Parathyroid adenoma (tissue), 2 donors: ENCODE data around the gene NF1.

Source experiments
- H2AFZ ChIP-seq: fragments of 300-600 bp; sonication (generic); one replicate; pipeline ENCODE4 v1.7.0; 2017; ENCODE audit warnings: antibody characterized with exemption, mild to moderate bottlenecking
- H3K27ac ChIP-seq: fragments of 300-600 bp; sonication (generic); one replicate; pipeline ENCODE4 v1.7.0; 2017
- H3K27me3 ChIP-seq: fragments of 300-600 bp; sonication (generic); one replicate; pipeline ENCODE4 v1.7.0; 2017; ENCODE audit warnings: low read length; ENCODE audit not compliant: control insufficient read depth, insufficient read depth
- H3K36me3 ChIP-seq: fragments of 300-600 bp; sonication (generic); one replicate; pipeline ENCODE4 v1.7.0; 2017; ENCODE audit warnings: low read length; ENCODE audit not compliant: control insufficient read depth, insufficient read depth
- H3K4me1 ChIP-seq: fragments of 300-600 bp; sonication (generic); one replicate; pipeline ENCODE4 v1.7.0; 2017; ENCODE audit warnings: control low read depth
- H3K4me2 ChIP-seq: fragments of 300-600 bp; sonication (generic); one replicate; pipeline ENCODE4 v1.7.0; 2017; ENCODE audit warnings: low read length
- H3K4me3 ChIP-seq: fragments of 300-600 bp; sonication (generic); one replicate; pipeline ENCODE4 v1.7.0; 2017; ENCODE audit warnings: low read depth, low read length
- H3K79me2 ChIP-seq: fragments of 300-600 bp; sonication (generic); one replicate; pipeline ENCODE4 v1.7.0; 2017; ENCODE audit warnings: control low read depth
- H3K9ac ChIP-seq: fragments of 300-600 bp; sonication (generic); one replicate; pipeline ENCODE4 v1.7.0; 2017; ENCODE audit warnings: mild to moderate bottlenecking
- H3K9me3 ChIP-seq: fragments of 300-600 bp; sonication (generic); one replicate; pipeline ENCODE4 v1.7.0; 2017; ENCODE audit warnings: low read length; ENCODE audit not compliant: control insufficient read depth
- TF ChIP-seq, protein P1 (sequence below): fragments of 300-600 bp; sonication (generic); IDR thresholded peaks from one replicate; pipeline ENCODE4 v1.7.0; 2017; ENCODE audit warnings: antibody characterized with exemption, mild to moderate bottlenecking
- donor health status: primary hyperparathyroidism.

Gene NF1

GRCh38 chr17:31051506-31051905, 43.3 kb upstream of the NF1 start:
- H3K4me3 ChIP-seq = no peak overlapping the region
- H3K36me3 ChIP-seq = no peaks in the 10 kb centered on the region
- H3K4me1 ChIP-seq = no peaks in the 10 kb centered on the region
- no peaks in the 10 kb centered on the region for H3K79me2 ChIP-seq
- H3K9me3 ChIP-seq = no peaks in the 10 kb centered on the region
- H3K4me2 ChIP-seq = no peak overlapping the region
- TF ChIP-seq, protein P1, sequence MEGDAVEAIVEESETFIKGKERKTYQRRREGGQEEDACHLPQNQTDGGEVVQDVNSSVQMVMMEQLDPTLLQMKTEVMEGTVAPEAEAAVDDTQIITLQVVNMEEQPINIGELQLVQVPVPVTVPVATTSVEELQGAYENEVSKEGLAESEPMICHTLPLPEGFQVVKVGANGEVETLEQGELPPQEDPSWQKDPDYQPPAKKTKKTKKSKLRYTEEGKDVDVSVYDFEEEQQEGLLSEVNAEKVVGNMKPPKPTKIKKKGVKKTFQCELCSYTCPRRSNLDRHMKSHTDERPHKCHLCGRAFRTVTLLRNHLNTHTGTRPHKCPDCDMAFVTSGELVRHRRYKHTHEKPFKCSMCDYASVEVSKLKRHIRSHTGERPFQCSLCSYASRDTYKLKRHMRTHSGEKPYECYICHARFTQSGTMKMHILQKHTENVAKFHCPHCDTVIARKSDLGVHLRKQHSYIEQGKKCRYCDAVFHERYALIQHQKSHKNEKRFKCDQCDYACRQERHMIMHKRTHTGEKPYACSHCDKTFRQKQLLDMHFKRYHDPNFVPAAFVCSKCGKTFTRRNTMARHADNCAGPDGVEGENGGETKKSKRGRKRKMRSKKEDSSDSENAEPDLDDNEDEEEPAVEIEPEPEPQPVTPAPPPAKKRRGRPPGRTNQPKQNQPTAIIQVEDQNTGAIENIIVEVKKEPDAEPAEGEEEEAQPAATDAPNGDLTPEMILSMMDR = no peak
- no peak overlapping the region for H3K9ac ChIP-seq
- H2AFZ ChIP-seq = no peak overlapping the region
- H3K27me3 ChIP-seq = no peaks in the 10 kb centered on the region
- H3K27ac ChIP-seq = no peak overlapping the region

- Histone ChIP-seq H3K9ac (no peak overlapping the region), H2AFZ (no peak overlapping the region), H3K27ac (no peak overlapping the region), H3K79me2 (no peaks in the 10 kb centered on the region), H3K9me3 (no peaks in the 10 kb centered on the region), H3K27me3 (no peaks in the 10 kb centered on the region), H3K4me2 (no peak overlapping the region), H3K36me3 (no peaks in the 10 kb centered on the region), H3K4me3 (no peak overlapping the region), H3K4me1 (no peaks in the 10 kb centered on the region)
- TF ChIP-seq, protein P1 = no peak
These were observed 42.4 kb upstream of the NF1 start for GRCh38 chr17:31052187-31052889.

- Histone ChIP-seq H3K4me1 (no peaks in the 10 kb centered on the region), H3K27me3 (no peaks in the 10 kb centered on the region), H3K4me3 (no peak overlapping the region), H3K27ac (no peak overlapping the region), H3K9me3 (no peaks in the 10 kb centered on the region), H3K4me2 (no peak overlapping the region), H3K9ac (no peak overlapping the region), H2AFZ (no peak overlapping the region), H3K79me2 (no peaks in the 10 kb centered on the region), H3K36me3 (no peaks in the 10 kb centered on the region)
- TF ChIP-seq, protein P1 = no peak
These were observed 41.7 kb upstream of the NF1 start for GRCh38 chr17:31053071-31053470.

- Histone ChIP-seq H3K4me2 (no peak overlapping the region), H2AFZ (no peak overlapping the region), H3K36me3 (no peaks in the 10 kb centered on the region), H3K9ac (no peak overlapping the region), H3K27ac (no peak overlapping the region), H3K27me3 (no peaks in the 10 kb centered on the region), H3K4me1 (no peaks in the 10 kb centered on the region), H3K79me2 (no peaks in the 10 kb centered on the region), H3K4me3 (no peak overlapping the region), H3K9me3 (no peaks in the 10 kb centered on the region)
- TF ChIP-seq, protein P1 = no peak
These were observed 40.0 kb upstream of the NF1 start for GRCh38 chr17:31054761-31055160.

DNA sequence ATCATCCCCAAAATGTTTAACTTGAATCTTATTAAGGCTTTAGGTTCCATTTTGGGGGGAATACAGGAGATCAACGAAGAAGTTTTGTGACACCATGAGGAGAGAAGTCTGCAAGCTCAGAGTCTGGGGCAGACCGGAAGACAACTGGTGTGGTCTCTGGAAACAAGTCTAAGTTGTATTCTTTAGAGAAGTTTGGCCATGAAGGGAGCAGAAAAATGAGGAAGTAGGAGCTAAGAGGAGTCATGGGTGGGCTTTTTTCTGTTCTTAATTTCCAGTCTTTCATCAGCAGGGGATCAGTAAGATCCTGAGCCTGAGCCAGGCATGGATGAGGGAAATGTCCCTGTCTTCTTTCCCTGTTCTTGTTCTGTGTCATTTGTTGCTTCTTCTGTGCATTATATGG, 35.8 kb upstream of the NF1 start:
- TF ChIP-seq, protein P1 = no peak
- Histone ChIP-seq H3K36me3 (no peaks in the 10 kb centered on the region), H3K4me1 (no peaks in the 10 kb centered on the region), H2AFZ (no peak overlapping the region), H3K9me3 (no peaks in the 10 kb centered on the region), H3K4me2 (no peak overlapping the region), H3K27me3 (no peaks in the 10 kb centered on the region), H3K79me2 (no peaks in the 10 kb centered on the region), H3K9ac (no peak overlapping the region), H3K27ac (no peak overlapping the region), H3K4me3 (no peak overlapping the region)
